GM13976 (cell line): Measurements from ENCODE around the gene NT5C.

Source experiments
- DNase-seq: peaks from one replicate; pipeline ENCODE4 v3.0.0; 2012; ENCODE audit warnings: low spot score
- CTCF ChIP-seq: IDR thresholded peaks from 2 replicates; pipeline ENCODE4 v1.5.1; 2012; ENCODE audit warnings: borderline replicate concordance, mild to moderate bottlenecking; ENCODE audit not compliant: insufficient read depth; ENCODE audit errors: extremely low read depth, missing control alignments, control extremely low read depth
- in situ Hi-C: fragments of 300-500 bp; cut with MboI; formaldehyde crosslinking; loops from one replicate; pipeline ENCODE4 v1.12.0; 2022; ENCODE audit warnings: low sequenced_read_pairs, mixed read lengths, inconsistent platforms; ENCODE audit not compliant: unreplicated experiment

The NT5C gene

GRCh38 chr17:75098861-75099260 is 32.7 kb downstream of the NT5C start:
- no peak for TF ChIP-seq CTCF
- no peak for DNase-seq
- in situ Hi-C loops = no loop called here

DNA sequence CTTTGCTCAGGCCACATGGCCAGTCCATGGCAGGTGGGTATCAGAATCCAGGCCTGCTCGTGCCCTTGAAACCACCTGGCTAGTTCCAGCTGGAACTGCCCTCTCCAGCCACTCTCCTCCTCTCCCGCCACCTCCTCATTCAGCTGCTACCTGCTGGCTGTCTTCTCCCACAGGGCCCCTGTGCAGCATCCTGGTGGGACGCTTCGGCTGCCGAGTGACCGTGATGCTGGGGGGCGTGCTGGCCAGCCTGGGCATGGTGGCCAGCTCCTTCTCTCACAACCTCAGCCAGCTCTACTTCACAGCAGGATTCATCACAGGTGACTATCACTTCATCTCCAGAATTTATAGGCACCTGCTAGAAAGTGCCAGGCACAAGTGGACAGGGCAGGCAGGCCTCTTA is 33.7 kb downstream of the NT5C start:
- in situ Hi-C loops = no loop called here

DNA sequence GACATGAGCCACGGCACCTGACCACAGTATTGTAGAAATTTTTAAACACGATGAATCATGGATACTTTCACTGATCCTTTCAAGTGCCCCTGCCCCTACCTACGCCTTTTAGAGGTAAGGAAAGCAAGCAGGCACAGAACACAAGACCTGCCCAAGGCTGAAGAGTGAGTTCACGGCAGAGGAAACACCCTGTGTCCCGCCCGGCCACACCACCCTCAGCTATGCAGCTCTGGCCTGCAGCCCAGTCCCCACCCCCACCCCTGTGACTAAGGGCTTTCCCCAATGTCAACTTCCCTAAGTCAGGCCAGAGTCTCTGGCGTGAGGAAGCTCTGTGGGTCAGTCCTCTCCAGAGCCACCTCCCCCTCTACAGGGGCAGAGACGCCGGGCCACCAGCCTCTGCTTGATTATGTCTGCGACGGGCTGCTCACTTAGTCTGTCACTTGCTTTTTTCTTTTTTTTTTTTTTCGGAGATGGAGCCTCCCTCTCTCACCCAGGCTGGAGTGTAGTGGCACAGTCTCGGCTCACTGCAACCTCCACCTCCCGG is 35.4 kb downstream of the NT5C start:
- no peak for TF ChIP-seq CTCF
- no peak for DNase-seq
- in situ Hi-C loops = no loop called here

More for the DNA sequence above, 33.7 kb downstream of the NT5C start:
- DNase-seq = no peak
- no peak for TF ChIP-seq CTCF

DNA sequence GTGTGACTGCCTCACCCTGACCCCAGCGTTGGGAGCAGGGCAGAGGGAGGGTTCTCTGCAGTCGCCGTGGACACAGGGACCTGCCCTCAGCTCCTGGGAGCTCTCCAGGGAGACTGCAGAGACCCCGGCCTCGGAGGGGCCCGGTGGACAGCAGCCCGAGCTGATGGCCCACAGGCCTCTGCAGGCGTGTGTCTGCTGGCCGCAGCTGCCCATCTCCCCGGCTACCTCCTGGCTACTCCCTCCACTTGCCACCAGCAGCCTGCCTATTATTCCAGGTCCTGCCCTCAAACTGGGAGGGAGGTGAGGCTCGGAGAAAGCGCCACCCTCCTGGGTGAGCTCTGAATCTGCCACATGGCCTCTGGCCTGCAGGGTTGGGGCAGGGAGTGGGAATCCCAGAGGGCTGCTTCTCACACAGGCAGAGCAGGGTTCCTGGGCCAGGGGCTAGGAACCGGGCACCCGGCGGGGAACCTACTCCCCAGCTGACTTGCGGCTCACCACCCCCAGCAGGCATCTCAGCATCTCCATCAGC is 36.6 kb downstream of the NT5C start:
- TF ChIP-seq CTCF = no peak
- in situ Hi-C loops = no loop called here
- DNase-seq = no peak

GRCh38 chr17:75093548-75094158 is 37.9 kb downstream of the NT5C start:
- no peak for TF ChIP-seq CTCF
- in situ Hi-C loops = no loop called here
- no peak for DNase-seq

GRCh38 chr17:75091855-75092327 is 39.7 kb downstream of the NT5C start:
- DNase-seq = no peak
- no peak for TF ChIP-seq CTCF
- in situ Hi-C loops = no loop called here
